ENCODE results near the gene ZBTB32.
"Not testable (repeated sequence)": the region's sequence is repeated elsewhere in the genome, so short reads cannot be mapped to it uniquely, and the experiment has no call there.

ZBTB32 gene, protein sequence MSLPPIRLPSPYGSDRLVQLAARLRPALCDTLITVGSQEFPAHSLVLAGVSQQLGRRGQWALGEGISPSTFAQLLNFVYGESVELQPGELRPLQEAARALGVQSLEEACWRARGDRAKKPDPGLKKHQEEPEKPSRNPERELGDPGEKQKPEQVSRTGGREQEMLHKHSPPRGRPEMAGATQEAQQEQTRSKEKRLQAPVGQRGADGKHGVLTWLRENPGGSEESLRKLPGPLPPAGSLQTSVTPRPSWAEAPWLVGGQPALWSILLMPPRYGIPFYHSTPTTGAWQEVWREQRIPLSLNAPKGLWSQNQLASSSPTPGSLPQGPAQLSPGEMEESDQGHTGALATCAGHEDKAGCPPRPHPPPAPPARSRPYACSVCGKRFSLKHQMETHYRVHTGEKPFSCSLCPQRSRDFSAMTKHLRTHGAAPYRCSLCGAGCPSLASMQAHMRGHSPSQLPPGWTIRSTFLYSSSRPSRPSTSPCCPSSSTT

DNA sequence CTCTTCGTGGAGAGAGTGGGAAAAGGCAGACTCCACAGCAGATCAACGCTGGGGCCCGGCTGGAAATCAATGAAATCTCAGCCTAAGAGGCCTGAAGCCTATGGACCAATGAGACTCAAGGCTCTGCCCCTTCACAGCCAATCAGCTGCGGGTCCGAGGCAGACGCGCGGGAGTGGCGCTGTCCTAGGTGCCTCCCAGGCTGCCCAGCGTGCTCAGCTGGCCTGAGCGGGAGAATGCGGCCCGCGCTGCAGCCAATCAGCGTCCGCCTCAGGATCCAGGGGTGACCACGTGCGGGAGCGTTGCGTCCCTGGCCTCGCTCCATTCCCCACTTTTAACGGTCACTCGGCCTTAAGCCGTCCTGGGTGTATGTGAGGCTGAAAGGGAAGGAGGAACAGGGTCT lies at the start of gene ZBTB32:
ZBTB32 (plus strand) TSS at position 341 of the 400 bp plus-strand sequence. CDS start 10,069 bp downstream, outside the sequence.
- no peak for DNase-seq (ENCODE audit: low read depth in 2 of 2)

DNA sequence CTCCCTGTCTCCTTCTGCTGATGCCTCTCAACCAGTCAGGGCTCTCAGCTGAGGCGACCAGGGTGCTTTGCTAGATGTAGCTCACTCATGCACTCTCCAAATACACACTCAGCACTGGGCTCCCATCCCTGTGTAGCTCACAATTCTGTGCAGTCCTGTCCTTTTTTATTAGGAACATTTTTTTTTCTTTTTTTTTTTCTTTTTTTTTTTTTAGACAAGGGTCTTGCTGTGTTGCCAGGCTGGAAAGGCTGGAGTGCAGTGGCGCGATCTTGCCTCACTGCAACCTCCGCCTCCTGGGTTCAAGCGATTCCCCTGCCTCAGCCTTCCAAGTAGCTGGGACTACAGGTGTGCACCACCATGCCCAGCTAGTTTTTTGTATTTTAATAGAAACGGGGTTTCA lies 49.5 kb upstream of the ZBTB32 start:
- not testable (repeated sequence) for DNase-seq (ENCODE audit: low read depth in 2 of 2)

DNA sequence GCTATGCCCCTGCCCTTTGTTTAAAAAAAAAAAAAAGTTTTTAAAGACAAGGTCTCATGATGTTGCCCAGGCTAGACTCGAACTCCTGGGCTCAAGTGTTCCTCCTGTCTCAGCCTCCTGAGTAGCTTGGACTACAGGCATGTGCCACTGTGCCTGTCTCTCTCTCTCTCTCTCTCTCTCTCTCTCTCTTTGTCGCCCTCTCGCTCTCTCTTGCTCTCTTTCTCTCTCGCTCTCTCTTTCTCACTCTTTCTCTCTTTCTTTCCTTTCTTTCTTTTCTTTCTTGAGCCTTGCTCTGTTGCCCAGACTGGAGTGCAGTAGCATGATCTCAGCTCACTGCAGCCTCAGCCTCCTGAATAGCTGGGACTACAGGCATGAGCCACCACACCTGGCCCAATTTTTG lies 48.8 kb upstream of the ZBTB32 start:
- no peak for DNase-seq (ENCODE audit: low read depth in 2 of 2)

DNA sequence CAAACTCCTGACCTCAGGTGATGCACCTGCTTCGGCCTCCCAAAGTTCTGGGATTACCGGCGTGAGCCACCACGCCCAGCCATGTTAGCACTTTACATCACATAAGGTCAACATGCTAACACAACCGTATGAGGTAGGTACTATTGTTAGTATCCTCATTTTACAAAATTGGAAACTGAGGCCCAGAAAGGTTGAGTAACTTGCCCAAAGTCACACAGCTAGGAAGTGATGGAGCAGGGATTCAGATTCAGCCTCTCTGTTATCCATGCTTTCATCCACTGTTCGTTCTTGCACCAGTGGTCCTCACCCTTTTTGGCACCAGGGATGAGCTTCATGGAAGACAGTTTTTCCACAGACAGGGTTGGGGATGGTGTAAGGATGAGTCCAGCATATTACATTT lies 47.7 kb upstream of the ZBTB32 start:
- no peak for DNase-seq (ENCODE audit: low read depth in 2 of 2)

DNA sequence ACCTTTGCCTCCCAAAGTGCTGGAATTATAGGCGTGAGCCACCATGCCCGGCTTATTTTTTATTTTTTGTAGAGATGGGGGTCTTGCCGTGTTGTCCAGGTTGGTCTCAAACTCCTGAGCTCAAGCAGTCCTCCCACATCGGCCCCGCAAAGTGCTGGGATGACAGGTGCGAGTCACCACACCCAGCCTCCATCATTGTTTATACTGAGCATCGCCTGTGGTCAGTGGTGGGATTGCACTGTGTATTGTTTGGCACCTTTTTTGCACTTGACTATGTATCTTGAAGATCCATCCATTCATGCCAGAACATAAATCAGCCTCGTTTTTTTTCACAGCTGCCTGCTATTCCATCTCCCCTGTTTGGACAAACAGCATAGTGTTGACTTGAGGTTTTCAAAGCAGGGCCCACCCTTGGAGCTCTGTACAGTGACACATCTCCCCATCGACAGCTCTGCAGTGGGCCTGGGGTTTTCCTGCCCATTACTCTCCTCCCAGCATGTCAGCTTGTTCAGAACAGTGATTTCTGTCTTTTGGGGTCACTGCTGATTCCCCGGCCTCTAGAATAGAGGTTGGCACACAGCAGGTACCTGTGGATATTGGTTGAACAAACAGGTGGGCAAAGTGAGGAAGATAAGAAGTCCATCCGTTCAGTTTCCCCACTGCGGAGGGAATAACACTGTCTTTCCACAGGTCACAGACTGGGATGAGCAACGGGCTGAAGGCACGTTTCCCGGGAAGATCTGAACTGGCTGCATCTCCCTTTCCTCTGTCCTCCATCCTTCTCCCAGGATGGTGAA lies 46.3 kb upstream of the ZBTB32 start:
- no peak for DNase-seq (ENCODE audit: low read depth in 2 of 2)

DNA sequence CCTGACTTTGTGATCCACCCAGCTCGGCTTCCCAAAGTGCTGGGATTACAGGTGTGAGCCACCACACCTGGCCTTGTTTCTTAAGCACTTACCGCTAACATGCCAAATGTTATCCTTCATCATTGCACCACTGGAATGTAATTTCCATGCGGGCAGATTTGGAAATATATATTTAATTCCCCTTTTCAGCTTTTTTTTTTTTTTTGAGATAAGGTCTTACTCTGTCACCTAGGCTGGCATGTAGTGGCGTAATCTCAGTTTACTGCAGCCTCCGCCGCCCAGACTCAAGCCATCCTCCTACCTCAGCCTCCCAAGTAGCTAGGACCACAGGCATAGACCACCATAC lies 42.4 kb upstream of the ZBTB32 start:
- DNase-seq (ENCODE audit: low read depth in 2 of 2): no peak

DNA sequence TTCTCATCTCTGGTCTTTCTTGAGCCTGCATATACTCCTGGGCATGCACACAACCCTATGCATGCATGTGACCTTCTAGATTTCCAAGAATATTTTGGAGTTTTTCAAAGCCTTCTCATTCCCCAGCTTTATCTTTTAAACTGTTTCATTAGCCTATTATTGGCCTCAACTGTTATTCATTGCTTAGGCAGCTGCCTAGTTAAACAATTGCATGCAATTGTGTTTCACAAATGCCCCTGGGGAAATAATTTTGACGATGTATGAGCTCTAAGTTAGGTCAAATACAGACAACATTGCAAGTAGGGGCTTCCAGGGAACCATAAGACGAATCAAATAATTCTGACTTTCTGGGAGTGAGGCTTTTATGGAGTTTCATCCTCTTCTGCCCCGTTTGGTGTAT lies 40.4 kb upstream of the ZBTB32 start:
- DNase-seq (ENCODE audit: low read depth in 2 of 2): no peak

DNA sequence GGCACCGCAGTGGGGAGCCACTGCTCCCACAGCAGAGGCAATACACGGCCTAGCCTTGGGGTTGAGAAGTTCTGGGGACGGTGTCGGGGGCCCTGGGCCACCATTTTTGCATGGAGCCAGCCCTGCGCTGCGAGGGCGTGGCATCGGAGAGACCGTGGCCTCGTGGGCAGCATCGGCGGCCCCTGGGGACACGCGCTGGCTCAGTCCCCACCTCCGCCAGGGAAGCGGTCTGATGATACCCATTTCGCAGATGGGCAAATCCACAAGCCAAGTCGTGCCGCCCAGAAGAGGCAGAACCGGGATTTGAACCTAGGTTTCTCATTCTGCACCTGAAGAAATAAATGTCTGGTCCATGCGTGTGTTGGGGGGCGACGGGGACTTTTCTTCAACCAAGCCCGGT lies 39.2 kb upstream of the ZBTB32 start:
- no peak for DNase-seq (ENCODE audit: low read depth in 2 of 2)

DNA sequence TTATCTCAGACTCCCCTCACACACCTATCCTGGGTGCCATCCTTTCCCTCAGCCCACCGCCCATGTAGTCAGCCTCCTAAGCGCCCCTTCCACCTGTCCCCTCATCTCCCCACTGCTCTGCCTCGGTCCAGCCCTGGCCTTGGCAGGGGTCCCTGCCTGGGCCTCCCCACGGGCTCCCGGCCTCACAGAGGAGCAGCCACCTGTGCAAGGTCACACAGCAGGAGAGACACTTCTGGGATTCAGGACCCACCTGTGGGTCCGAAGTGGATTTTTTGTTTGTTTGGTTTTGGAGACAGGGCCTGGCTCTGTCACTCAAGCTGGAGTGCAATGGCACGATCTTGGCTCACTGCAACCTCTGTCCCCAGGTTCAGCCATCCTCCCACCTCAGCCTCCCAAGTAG lies 38.8 kb upstream of the ZBTB32 start:
- no peak for DNase-seq (ENCODE audit: low read depth in 2 of 2)

DNA sequence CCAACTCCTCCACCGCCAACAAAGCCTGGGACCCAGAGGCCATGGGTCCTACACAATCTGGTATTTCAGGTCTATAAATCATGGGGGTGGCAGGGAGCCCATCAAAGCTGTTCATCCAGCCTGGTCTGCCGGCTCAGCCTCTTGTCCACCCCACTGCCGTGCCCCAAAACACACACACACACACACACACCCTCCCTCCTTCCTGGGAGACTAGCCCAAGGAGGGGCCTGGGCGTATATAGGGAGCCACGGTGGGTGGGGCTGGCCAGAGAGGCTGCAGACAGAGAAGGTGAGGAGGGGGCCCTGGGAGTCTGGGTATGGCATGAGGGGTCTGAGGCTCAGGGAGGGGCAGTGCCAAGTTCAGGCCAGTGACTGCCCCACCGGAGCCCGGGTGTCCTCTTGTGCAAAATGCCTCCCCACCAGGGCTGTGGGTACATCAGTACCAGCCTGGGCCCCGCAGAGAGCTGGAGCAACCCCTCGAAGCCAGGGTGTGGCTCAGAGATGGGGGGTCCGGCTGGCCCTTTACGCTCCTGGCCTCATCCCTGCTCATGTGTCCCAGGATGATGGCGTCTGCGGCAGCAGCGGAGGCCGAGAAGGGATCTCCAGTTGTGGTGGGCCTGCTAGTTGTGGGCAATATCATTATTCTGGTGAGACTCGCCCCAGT lies 38.0 kb upstream of the ZBTB32 start, which contains the start of gene UPK1A:
UPK1A (plus strand) TSS at position 267 of the 663 bp plus-strand sequence; CDS start at position 563, 296 bp downstream.
- DNase-seq (ENCODE audit: low read depth in 2 of 2): no peak

DNA sequence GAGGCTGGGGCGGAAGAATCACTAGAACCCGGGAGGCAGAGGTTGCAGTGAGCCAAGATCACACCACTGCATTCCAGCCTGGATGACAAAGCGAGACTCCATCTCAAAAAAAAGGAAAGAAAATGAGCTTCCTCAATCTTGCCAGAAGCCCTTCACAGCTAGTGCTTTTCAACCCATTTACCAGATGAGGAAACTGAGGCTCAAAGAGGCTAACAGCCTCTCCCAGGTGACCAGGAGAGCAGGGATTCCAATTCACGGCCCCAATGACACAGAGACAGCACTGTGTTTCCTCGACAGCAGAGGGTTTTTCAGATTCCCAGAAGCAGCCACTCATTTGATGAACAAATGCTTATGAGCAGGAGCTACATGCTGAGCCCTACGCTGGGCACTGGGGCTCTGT lies 34.8 kb upstream of the ZBTB32 start:
- DNase-seq (ENCODE audit: low read depth in 2 of 2): no peak

DNA sequence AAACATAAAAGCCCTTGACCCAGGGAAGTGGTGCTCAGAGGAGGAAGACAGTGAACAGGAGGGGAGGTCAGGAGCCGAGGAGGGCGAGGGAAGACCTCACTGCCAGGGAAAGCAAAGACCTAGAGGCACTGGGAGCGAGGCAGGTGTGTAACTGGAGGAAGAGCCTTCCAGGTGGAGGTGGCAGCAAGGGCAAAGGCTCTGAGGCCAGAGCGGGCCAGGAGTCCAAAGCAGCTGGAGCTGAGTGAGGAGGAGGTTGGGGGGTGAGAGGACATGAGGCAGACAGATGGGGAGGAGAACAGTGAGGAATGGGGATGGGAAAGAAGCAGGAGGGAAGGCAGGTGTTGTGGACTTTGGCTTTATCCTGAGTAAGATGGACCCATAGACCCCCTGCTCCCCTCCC lies 34.4 kb upstream of the ZBTB32 start:
- no peak for DNase-seq (ENCODE audit: low read depth in 2 of 2)

DNA sequence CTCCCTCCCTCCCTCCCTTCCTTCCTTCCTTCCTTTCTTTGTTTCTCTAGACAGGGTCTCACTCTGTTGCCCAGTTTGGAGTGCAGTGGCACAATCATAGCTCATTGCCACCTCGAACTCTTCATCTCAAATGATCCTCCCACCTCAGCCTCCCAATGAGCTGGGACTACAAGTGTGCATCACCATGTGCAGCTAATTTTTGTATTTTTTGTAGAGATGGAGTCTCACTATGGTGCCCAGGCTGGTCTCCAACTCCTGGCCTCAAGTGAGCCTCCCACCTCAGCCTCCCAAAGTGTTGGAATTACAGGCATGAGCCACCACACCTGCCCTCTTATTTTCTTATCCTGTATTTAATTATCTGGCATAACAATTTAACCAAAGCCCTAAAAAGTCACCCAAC lies 33.7 kb upstream of the ZBTB32 start:
- DNase-seq (ENCODE audit: low read depth in 2 of 2): no peak

DNA sequence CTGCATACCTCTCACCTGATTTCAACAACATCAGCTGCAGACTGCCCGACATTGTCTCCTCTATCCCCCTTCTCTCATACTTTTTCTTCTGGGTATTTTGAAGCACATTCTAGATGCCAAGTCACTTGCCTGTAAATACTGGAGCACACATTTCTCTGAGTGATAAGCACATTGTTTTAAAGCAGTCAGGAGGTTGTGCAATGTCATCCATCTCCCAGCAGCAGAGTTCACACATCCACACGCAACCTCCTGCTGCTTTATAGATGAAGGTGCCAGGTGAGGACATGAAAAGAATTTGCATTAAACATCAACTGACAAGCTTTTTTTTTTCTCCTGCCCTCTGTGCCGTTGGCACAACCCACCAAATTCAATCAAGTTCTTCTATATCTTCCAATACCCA lies 32.5 kb upstream of the ZBTB32 start:
- no peak for DNase-seq (ENCODE audit: low read depth in 2 of 2)

DNA sequence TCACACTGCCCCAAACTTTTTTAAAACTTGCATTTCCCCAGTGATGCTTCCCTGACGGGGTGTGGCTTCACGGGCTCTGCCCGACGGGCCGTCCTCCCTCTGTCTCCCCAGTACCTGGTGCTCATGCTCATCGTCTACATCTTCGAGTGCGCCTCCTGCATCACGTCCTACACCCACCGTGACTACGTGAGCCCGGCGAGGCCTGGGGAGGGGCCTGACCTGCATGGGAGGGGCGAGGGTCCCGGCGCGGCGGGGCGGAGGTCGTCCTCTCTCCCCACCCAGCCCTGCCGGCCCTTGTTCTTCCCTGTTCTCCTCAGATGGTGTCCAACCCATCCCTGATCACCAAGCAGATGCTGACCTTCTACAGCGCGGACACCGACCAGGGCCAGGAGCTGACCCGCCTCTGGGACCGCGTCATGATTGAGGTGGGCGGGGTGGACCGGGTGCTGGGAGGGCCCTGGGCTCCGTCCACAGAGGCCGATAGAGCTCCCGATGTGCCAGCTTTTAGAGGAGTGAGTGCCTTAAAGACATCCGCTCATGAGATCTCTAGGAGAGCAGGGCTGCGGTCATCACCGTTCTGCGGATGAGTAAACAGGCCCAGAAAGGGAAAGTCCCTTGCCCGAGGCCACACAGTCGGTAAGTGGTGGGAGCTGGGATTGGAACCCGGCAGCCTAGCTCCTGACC lies 31.1 kb upstream of the ZBTB32 start:
- peak in 1 of 2 donors; percentile 7 for DNase-seq (ENCODE audit: low read depth in 2 of 2)

DNA sequence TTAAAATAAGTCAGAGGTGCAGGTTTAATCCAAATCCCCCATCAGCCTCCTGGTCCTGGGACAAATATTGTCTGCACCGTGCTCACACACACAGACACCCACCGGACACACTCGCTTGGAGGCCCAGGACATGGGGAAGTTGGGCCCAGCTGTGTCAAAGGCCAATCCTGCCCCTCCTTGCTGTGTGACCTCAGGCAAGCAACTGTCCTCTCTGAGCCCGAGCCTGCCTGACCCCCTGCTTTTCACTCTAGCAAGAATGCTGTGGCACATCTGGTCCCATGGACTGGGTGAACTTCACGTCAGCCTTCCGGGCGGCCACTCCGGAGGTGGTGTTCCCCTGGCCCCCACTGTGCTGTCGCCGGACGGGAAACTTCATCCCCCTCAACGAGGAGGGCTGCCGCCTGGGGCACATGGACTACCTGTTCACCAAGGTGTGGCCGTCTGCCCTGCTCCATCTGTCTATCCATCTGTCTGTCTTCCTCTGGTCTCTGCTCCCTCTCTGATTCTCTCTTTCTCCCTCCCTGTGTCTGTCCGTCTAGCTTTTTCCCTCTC lies 28.7 kb upstream of the ZBTB32 start:
- DNase-seq (ENCODE audit: low read depth in 2 of 2): no peak

DNA sequence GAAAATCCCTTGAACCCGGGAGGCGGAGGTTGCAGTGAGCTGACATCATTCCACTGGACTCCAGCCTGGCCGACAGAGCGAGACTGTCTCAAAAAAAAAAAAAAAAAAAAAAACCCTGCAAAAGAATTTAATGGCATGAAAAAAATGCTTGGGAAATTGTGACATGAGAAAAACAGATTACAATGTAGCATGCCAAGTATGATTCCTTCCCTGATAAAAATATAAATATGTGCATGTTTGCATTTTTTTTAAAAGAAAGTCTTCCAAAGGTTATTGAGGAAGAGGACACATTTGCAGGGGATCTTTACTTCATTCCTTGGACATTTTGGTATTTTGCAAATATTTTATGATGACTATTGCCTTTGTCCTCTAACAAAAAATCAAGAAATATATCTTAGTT lies 14.5 kb upstream of the ZBTB32 start:
- no peak for DNase-seq (ENCODE audit: low read depth in 2 of 2)

DNA sequence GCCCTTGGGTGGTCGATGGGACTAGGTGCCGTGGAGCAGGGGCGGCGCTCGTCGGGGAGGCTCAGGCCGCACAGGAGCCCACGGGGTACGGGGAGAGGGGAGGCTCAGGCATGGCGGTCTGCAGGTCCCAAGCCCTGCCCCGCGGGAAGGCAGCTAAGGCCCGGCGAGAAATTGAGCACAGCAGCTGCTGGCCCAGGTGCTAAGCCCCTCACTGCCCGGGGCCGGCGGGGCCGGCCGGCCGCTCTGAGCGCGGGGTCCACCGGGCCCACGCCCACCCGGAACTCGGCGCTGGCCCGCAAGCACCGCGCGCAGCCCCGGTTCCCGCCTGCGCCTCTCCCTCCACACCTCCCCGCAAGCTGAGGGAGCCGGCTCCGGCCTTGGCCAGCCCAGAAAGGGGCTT lies 13.3 kb upstream of the ZBTB32 start:
- DNase-seq (ENCODE audit: low read depth in 2 of 2): not testable (repeated sequence)

DNA sequence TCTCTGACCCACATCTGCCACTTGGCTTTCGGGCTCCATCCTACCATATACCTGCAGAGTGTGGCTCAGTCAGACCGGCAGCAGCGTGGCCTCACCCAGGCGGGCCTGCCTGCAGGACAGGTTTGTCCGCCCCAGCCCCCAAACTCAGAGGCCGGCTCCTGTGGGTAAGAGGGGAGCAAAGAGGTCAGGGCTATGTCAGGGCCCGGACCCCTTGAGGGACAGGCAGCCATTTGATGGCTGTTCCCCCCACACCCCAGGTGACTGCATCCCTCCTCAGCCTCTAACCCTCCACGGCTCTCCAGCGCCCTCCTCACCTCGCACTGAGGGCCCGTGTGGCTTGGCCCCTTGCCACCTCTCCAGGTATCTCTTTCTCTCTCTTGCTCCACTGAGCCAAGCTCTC lies 12.3 kb upstream of the ZBTB32 start:
- DNase-seq (ENCODE audit: low read depth in 2 of 2): no peak

DNA sequence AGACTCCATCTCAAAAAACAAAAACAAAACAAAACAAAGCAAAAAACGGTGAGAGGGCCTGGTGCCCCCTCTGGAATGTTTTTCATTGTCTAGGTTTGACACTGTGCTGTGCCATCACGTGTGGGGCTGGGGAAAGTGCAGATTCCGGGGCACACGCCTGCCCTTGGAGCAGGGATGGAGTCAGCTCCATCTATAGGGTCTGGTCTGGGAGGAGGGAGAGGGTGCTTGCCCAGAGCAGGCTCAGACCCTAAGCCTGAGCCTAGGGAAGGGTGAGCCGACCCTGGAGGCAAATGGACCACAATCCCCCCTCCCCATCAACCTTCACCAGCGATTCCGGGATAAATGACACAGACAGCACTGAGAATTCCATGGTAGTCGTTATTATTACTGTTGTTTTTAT lies 10.9 kb upstream of the ZBTB32 start:
- DNase-seq (ENCODE audit: low read depth in 2 of 2): no peak

DNA sequence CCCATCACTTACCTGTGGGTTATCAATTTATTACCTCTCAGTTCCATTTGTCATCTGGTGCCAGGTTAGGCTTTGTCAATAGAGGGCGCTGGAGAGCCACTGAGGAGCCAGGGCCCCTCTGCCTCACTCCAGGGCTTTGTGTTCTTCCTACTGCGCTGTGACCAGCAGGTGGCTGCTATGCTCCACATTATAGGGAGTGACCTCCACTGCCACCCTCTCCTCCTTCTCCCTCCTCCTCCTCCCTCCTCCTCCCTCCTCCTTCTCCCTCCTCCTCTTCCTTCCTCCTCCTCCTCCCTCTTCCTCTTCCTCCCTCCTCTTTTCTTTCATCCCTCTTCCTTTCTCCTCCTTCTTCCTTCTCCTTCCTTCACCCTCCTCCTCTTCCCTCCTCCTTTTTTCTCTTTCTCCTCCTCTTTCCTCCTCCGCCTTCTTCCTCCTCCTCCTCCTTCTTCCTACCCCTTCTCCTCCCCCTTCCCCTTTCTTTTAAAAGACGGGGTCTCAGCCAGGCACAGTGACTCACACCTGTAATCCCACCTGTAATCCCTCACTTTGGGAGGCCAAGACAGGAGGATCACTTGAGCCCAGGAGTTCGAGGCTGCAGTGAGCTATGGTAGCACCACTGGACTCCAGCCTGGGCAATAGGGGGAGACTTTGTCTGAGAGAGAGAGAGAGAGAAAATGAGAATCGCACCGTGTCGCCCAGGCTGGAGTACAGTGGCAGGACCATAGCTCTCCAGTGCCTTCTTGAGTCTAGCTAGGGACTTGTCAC lies 10.3 kb upstream of the ZBTB32 start:
- DNase-seq (ENCODE audit: low read depth in 2 of 2): peak; percentile 80 to 84

Data from activated CD8-positive, alpha-beta memory T cell treated with anti-CD3 and anti-CD28 coated beads for 4 hours (primary cell).